Right lobe of liver (tissue), 6 donors: ENCODE data around the gene WASF3. TPM values are rescaled to one million over a fixed set of nuclear protein-coding genes. Genes with fewer than 3 reads are reported as not detected.

Source experiments
- ATAC-seq, 4 donors: fragments of 200-7000 bp; cut with Tn5 transposase; one replicate each; pipeline ENCODE4 v1.9.1; 2020; ENCODE audit warnings: mild to moderate bottlenecking in 4 of 4, moderate library complexity in 4 of 4
- DNase-seq, 3 donors: peaks; one replicate each; pipeline ENCODE4 v3.0.0-alpha.2; 2020
- H3K27ac ChIP-seq, 3 donors: fragments of 200-600 bp; one replicate each; pipeline ENCODE4 v1.8.0; 2022
- H3K27me3 ChIP-seq, 2 donors: fragments of 200-600 bp; one replicate each; pipeline ENCODE4 v1.8.0; 2022
- H3K36me3 ChIP-seq, 4 donors: fragments of 200-600 bp; sonication (generic) in 1 of 4; one replicate each; pipeline versions ENCODE4 v1.5.1 to v1.8.0; 2017 to 2022; ENCODE audit warnings: control low read depth in 1 of 4
- H3K4me1 ChIP-seq, 4 donors: fragments of 200-600 bp; sonication (generic) in 1 of 4; one replicate each; pipeline versions ENCODE4 v1.5.1 to v1.8.0; 2017 to 2022; ENCODE audit warnings: control low read depth in 1 of 4
- H3K4me3 ChIP-seq, 3 donors: fragments of 200-600 bp; one replicate each; pipeline ENCODE4 v1.8.0; 2022
- H3K9me3 ChIP-seq, 4 donors: fragments of 200-600 bp; sonication (generic) in 1 of 4; one replicate each; pipeline versions ENCODE4 v1.5.1 to v1.8.0; 2017 to 2022; ENCODE audit warnings: control low read depth in 1 of 4
- POLR2A ChIP-seq: fragments of 450-650 bp; IDR thresholded peaks from one replicate; pipeline ENCODE4 v1.6.1; 2017; ENCODE audit warnings: antibody characterized with exemption, mild to moderate bottlenecking
- WGBS: methylation state at CpG from one replicate; pipeline ENCODE4 v1.1.6; 2018; ENCODE audit warnings: low coverage, low lambda C conversion rate; ENCODE audit not compliant: insufficient coverage; ENCODE audit errors: missing lambda C conversion rate; 5-methylcytosine and 5-hydroxymethylcytosine counted together
- intact Hi-C, 2 donors: fragments of 100-400 bp; cut with DNase I; formaldehyde crosslinking; loops; one replicate each; pipeline versions ENCODE4 v1.11.2 to v1.14.1; 2022
- total RNA-seq, 6 experiments: library from RNA; depleted of rRNA in 2 of 6; stranded (reverse); fragments of >200 nt in 2 of 6; fragmentation: NEBNext Ultra II Directional in 3 of 6; extraction: Animal tissue kit (Norgen Biotek cat#: 25700) in 3 of 6; gene quantifications; one replicate each; pipeline versions ENCODE4 v1.1.0 to v1.2.4, GENCODE V29; 2016 to 2023
- TF ChIP-seq, protein P1 (sequence below), 4 donors: fragments of 200-600 bp in 3 of 4; fragments of 450-650 bp in 1 of 4; IDR thresholded peaks; one replicate each; pipeline versions ENCODE4 v1.5.1 to v1.8.0; 2016 to 2022; ENCODE audit warnings: antibody characterized with exemption in 4 of 4, mild to moderate bottlenecking in 2 of 4
- donor health status: DM: no; HTN: yes; CAD: no.
- donor health status: DM: no; HTN: no; CAD: no.
- donor health status: DM: no; HTN: no; CAD: no.
- donor health status: DM: no; HTN: yes; CAD: no.
- donor health status: DM: no; HTN: yes; CAD: no.

Gene WASF3
- total RNA-seq, 6 experiments from 2014 or later: 5.8 to 14.5 (median 8.3) TPM

DNA sequence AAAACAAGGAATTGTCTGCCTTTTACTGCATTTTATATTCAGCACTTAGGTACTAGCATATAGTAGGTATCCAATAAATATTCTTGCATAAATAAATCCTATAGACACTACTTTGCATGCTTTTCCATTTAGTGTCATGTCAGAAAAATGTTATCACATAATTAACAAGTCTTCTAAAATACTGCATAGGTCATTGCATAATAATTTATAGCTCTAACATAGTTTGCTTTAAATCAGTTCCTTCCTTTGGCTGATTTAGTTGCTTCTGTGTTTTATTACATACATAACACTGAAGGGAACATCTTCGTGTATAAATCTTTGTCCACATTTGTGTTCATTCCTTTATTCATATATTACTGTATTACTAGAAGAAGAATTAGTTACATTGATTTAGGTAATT, 36.2 kb downstream of the WASF3 start:
- TF ChIP-seq, protein P1, sequence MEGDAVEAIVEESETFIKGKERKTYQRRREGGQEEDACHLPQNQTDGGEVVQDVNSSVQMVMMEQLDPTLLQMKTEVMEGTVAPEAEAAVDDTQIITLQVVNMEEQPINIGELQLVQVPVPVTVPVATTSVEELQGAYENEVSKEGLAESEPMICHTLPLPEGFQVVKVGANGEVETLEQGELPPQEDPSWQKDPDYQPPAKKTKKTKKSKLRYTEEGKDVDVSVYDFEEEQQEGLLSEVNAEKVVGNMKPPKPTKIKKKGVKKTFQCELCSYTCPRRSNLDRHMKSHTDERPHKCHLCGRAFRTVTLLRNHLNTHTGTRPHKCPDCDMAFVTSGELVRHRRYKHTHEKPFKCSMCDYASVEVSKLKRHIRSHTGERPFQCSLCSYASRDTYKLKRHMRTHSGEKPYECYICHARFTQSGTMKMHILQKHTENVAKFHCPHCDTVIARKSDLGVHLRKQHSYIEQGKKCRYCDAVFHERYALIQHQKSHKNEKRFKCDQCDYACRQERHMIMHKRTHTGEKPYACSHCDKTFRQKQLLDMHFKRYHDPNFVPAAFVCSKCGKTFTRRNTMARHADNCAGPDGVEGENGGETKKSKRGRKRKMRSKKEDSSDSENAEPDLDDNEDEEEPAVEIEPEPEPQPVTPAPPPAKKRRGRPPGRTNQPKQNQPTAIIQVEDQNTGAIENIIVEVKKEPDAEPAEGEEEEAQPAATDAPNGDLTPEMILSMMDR (IDR thresholded peaks at IDR 0.05): no peak
- no peak for TF ChIP-seq POLR2A
- no peaks in the 10 kb centered on the region for H3K36me3 ChIP-seq
- H3K9me3 ChIP-seq: no peaks in the 10 kb centered on the region
- H3K27me3 ChIP-seq: no peaks in the 10 kb centered on the region
- WGBS: 71% methylated on average over 1 of the region's 1 CpG
- intact Hi-C loops: no loop called here
- ATAC-seq (no peak), DNase-seq (no peak)
- H3K27ac ChIP-seq: no peak overlapping the region
- H3K4me1 ChIP-seq: peaks cover 0 to 13% (median 3%) of the 10 kb centered on the region in 4 donors
- H3K4me3 ChIP-seq: no peak overlapping the region

DNA sequence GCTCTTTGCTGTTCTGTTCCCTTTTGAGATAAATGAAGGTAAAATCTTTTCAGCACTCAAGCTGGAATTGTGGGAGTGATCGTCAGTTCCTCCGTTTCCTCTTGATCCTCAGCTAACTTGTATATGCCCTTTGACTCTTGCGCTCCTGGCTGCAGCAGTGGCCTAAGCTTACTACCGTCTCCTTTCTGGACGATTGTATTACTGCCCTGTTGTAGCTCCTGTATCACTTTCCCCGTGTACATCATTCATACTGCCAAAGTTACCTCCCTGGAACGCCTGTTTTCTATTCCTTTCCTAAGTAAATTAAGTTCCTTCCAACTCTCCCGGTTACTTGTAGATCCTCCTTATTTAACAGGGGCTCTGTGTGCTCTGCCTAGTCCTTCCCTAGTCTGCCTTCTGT, 36.9 kb downstream of the WASF3 start:
- no peaks in the 10 kb centered on the region for H3K27me3 ChIP-seq
- ATAC-seq (no peak), DNase-seq (no peak)
- WGBS: 66% methylated on average over 8 of the region's 8 CpGs
- H3K9me3 ChIP-seq: no peaks in the 10 kb centered on the region
- no peaks in the 10 kb centered on the region for H3K36me3 ChIP-seq
- intact Hi-C loops: no loop called here
- H3K4me3 ChIP-seq: no peak overlapping the region
- no peak for TF ChIP-seq POLR2A
- TF ChIP-seq, protein P1 (IDR thresholded peaks at IDR 0.05): no peak
- peaks cover 0 to 13% (median 3%) of the 10 kb centered on the region in 4 donors for H3K4me1 ChIP-seq
- no peak overlapping the region for H3K27ac ChIP-seq

- H3K27ac ChIP-seq: no peak overlapping the region
- WGBS: 81% methylated on average over 2 of the region's 2 CpGs
- ATAC-seq (no peak), DNase-seq (no peak)
- no peaks in the 10 kb centered on the region for H3K4me1 ChIP-seq
- H3K9me3 ChIP-seq: no peaks in the 10 kb centered on the region
- intact Hi-C loops: no loop called here
- no peak for TF ChIP-seq POLR2A
- TF ChIP-seq, protein P1 (IDR thresholded peaks at IDR 0.05): no peak
- no peaks in the 10 kb centered on the region for H3K27me3 ChIP-seq
- no peaks in the 10 kb centered on the region for H3K36me3 ChIP-seq
- no peak overlapping the region for H3K4me3 ChIP-seq
These were observed 39.0 kb downstream of the WASF3 start for GRCh38 chr13:26596458-26596857.

GRCh38 chr13:26599403-26599802, 41.9 kb downstream of the WASF3 start:
- ATAC-seq: no peak
- H3K4me1 ChIP-seq: peaks cover 0 to 8% (median 2%) of the 10 kb centered on the region in 4 donors
- H3K36me3 ChIP-seq: no peaks in the 10 kb centered on the region
- H3K27me3 ChIP-seq: no peaks in the 10 kb centered on the region
- intact Hi-C loops: no loop called here
- DNase-seq: no peak
- no peak overlapping the region for H3K27ac ChIP-seq
- no peaks in the 10 kb centered on the region for H3K9me3 ChIP-seq
- no peak for TF ChIP-seq POLR2A
- TF ChIP-seq, protein P1 (IDR thresholded peaks at IDR 0.05): no peak
- no peak overlapping the region for H3K4me3 ChIP-seq
- whole genome bisulfite sequencing: no CpG with 5 or more reads among the region's 1 CpG

DNA sequence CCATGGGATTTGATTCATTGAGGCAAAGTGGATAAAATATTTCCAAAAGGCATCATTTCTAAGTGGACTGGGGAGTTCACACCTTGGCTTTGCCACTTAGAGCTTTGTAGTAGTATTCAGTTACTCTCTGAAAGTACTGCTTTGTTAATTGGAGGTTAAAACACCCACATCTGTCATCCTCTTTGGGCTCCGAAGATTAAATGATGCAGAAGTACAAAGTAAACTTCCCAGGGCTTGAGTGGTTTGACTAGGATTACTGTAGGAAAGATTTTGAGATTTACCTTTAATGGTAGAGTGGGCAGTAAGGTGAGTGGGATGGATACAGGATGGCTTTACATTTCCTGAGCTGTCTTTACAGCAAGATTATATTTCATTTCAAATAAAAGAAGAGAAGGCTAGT, 42.4 kb downstream of the WASF3 start:
- no peaks in the 10 kb centered on the region for H3K9me3 ChIP-seq
- 44% methylated on average over 1 of the region's 1 CpG for WGBS
- TF ChIP-seq, protein P1 (IDR thresholded peaks at IDR 0.05): no peak
- no peak for TF ChIP-seq POLR2A
- intact Hi-C loops: no loop called here
- H3K4me1 ChIP-seq: peaks cover 0 to 8% (median 4%) of the 10 kb centered on the region in 4 donors
- no peaks in the 10 kb centered on the region for H3K36me3 ChIP-seq
- no peaks in the 10 kb centered on the region for H3K27me3 ChIP-seq
- H3K4me3 ChIP-seq: no peak overlapping the region
- ATAC-seq: no peak
- no peak overlapping the region for H3K27ac ChIP-seq
- DNase-seq: no peak
